ENCODE measurements around the gene OR8B4.
"Not testable (repeated sequence)": the region's sequence is repeated elsewhere in the genome, so short reads cannot be mapped to it uniquely, and the experiment has no call there.

The OR8B4 gene

DNA sequence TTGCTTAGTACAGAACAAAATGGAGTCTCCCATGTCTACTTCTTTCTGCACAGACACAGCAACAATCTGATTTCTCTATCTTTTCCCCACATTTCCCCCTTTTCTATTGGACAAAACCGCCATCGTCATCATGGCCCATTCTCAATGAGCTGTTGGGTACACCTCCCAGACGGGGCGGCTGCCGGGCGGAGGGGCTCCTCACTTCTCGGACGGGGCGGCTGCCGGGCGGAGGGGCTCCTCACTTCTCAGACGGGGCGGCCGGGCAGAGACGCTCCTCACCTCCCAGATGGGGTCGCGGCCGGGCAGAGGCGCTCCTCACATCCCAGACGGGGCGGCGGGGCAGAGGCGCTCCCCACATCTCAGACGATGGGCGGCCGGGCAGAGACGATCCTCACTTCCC lies 21.5 kb downstream of the OR8B4 start:
- DNase-seq = not testable (repeated sequence)

DNA sequence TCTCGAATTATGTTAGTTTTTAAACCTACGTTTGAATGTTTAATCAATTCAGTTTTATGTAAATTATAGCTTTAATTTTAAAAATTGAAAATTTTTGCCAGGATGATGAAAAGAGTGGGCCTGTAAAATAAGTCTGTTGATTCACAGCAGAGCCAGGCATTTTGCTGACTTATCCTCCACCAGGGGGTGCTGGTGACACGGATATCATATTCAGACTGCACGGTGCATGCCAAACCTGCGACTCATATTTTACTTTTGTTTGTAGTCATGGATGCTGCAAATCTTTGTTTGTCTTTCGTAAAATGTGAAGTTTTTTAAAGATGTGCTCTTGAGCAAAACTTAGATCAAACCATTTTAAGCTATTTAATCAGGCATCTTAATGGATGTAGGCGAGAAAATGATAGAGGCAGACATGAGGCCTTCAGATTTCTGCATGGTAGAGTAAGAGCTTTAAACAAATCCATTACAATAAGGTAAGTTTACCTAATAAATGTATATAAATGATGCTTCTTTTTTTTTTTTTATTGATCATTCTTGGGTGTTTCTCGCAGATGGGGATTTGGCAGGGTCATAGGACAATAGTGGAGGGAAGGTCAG lies 22.2 kb downstream of the OR8B4 start:
- peak; percentile 40 for DNase-seq

DNA sequence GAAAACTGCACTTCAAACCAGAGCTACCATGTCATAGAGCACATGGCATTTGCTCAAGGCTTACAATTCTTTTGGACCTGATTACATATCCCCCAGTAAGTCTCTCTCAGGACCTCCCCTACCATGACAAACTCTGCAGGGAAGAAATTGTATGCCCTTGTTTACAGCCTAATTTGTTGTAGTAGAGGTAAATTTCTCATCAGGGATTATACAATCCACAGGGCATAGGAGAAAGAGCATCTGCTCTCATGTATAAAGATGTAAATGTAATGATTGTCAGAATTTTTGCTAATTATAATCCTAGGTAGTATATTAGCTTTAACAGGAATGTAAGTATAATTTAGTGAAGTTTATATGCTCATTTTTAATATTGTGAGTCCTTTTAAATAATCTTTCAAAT lies 25.7 kb downstream of the OR8B4 start, which contains the start of gene OR8B3:
Gene OR8B3 (minus strand): TSS at position 101 of the 400 bp plus-strand sequence. CDS start 1,673 bp downstream, outside the sequence.
- no peak for DNase-seq

DNA sequence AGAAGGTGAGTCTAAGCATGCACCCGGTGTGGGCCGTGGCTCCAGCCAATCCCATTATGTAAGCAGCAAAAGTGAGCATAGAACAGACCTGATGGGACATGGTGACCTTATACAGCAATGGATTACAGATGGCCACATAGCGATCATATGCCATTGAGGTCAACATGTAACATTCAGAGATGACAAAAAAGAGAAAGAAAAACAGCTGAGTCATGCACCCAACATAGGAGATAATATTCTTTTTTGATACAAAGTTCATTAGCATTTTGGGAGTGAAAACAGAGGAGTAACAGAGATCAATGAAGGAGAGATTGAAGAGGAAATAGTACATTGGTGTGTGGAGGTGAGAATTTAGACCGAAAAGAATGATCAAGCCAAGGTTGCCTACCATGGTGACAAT lies 27.8 kb downstream of the OR8B4 start:
- DNase-seq = not testable (repeated sequence)

DNA sequence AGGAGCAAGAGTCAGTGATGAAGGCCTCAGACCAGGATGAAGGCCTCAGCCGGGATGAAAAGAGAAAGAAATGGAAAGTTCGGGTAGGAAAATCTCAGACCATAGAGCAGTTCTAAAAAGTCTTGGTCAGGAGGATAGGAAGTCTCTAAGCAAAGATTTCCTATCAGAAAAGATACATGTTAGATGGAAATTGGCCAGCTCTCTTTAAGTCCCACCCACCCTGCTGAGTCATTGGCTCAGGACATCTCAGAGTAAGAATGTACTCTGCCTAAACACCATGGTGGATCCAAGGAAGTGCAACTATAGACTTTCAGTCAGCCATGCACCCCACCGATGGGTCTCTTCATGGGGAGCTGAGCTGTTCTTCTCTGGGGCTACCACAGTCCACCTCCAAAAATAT lies 30.3 kb downstream of the OR8B4 start:
- DNase-seq = no peak

DNA sequence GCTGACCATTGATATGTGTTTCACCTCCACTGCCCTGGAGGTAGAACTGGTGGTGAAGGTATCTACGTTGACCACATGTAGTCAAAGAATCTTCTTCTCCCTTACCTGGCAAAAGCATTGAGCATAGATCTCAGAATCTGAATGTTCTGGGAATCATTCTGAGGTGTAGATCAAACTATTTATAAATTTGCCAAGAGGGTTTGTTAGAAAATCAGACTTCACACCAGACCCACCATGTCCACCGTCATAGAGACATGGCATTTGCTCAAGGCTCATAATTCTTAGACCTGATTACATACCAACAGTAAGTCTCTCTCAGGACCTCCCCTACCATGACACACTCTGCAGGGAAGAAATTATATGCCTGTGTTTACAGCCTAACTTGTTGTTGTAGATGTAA lies 40.3 kb downstream of the OR8B4 start, which contains the start of gene OR8B2:
Gene OR8B2 (minus strand): TSS at position 101 of the 400 bp plus-strand sequence. CDS start 1,156 bp downstream, outside the sequence.
- no peak for DNase-seq

DNA sequence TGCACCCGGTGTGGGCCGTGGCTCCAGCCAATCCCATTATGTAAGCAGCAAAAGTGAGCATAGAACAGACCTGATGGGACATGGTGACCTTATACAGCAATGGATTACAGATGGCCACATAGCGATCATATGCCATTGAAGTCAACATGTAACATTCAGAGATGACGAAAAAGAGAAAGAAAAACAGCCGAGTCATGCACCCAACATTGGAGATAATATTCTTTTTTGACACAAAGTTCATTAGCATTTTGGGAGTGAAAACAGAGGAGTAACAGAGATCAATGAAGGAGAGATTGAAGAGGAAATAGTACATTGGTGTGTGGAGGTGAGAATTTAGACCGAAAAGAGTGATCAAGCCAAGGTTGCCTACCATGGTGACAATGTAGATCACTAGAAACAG lies 41.8 kb downstream of the OR8B4 start:
- DNase-seq = not testable (repeated sequence)

DNA sequence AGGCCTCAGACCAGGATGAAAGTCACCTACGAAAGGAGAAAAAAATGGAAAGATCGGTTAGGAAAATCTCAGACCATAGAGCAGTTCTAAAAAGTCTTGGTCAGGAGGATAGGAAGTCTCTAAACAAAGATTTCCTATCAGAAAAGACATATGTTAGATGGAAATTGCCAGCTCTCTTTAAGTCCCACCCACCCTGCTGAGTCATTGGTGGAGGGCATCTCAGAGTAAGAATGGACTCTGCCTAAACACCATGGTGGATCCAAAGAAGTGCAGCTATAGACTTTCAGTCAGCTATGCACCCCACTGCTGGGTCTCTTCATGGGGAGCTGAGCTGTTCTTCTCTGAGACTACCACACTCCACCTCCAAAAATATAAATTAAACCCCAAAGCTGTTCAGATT lies 44.1 kb downstream of the OR8B4 start:
- no peak for DNase-seq

DNA sequence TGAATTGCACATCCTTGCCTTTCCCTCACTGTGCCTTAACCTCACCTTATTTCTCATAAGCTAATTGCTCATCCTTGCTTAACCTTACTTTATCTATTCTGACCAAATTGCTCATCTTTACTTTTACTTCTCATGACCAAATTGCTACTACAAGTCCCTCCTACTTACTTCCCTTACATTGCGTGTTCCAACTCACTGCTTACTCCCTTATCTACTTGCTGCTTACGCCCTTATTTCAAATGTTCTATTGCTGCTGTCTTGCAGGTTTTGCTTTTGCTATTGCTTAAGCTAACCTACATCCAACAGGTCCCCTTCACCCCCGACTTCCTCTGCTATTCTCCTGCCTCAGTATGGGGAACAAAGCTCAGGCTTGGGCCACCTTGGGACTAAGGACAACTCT lies 48.4 kb downstream of the OR8B4 start:
- DNase-seq = no peak

All from GF-D8 (cell line).